NT2/D1 (cell line): Measurements from ENCODE around the gene ERVH48-1.
"Not testable (repeated sequence)": the region's sequence is repeated elsewhere in the genome, so short reads cannot be mapped to it uniquely, and the experiment has no call there.

Experiments
- DNase-seq: peaks from one replicate; pipeline ENCODE4 v3.0.0-alpha.2; 2011; ENCODE audit warnings: low read depth, low spot score
- H3K27me3 ChIP-seq: 2 replicates; pipeline ENCODE4 v1.6.0; 2011; ENCODE audit warnings: mild to moderate bottlenecking; ENCODE audit not compliant: insufficient read length, insufficient read depth
- H3K36me3 ChIP-seq: 2 replicates; pipeline ENCODE4 v1.6.1; 2011; ENCODE audit warnings: mild to moderate bottlenecking, low read length, mixed read lengths; ENCODE audit not compliant: insufficient read depth, insufficient read length
- H3K4me1 ChIP-seq: 2 replicates; pipeline ENCODE4 v1.5.1; 2011; ENCODE audit not compliant: insufficient read depth, insufficient read length
- H3K4me3 ChIP-seq: 2 replicates; pipeline ENCODE4 v1.5.1; 2011; ENCODE audit warnings: low read depth; ENCODE audit not compliant: insufficient read length
- H3K9ac ChIP-seq: 2 replicates; pipeline ENCODE4 v1.6.0; 2011; ENCODE audit warnings: low read depth; ENCODE audit not compliant: insufficient read length
- H3K9me3 ChIP-seq: 2 replicates; pipeline ENCODE4 v1.5.1; 2011; ENCODE audit warnings: mild to moderate bottlenecking, low read length; ENCODE audit not compliant: insufficient read depth
- SUZ12 ChIP-seq: IDR thresholded peaks from 2 replicates; pipeline ENCODE4 v1.6.1; 2011; ENCODE audit not compliant: insufficient read length, insufficient read depth; ENCODE audit errors: extremely low read depth
- YY1 ChIP-seq: IDR thresholded peaks from 2 replicates; pipeline ENCODE4 v1.6.1; 2011; ENCODE audit not compliant: insufficient read length, insufficient read depth
- ZNF274 ChIP-seq: IDR thresholded peaks from 2 replicates; pipeline ENCODE4 v1.6.1; 2011; ENCODE audit warnings: mild to moderate bottlenecking, low read depth, low read length

Gene ERVH48-1

GRCh38 chr21:42878678-42878992, 46.8 kb downstream of the ERVH48-1 start:
- Histone ChIP-seq H3K27me3 (no peaks in the 10 kb centered on the region), H3K36me3 (peaks cover 47% of the 10 kb centered on the region), H3K4me3 (peak overlapping the region; percentile 100), H3K9me3 (no peaks in the 10 kb centered on the region), H3K4me1 (peaks cover 2% of the 10 kb centered on the region), H3K9ac (peak overlapping the region; percentile 100)
- TF ChIP-seq ZNF274 (no peak), YY1 (no peak), SUZ12 (no peak)
- DNase-seq = no peak

- not testable (repeated sequence) for H3K9ac ChIP-seq, H3K27me3 ChIP-seq, H3K4me1 ChIP-seq, H3K9me3 ChIP-seq, DNase-seq, H3K4me3 ChIP-seq
- H3K36me3 ChIP-seq = peaks cover 71% of the 10 kb centered on the region
These were observed 49.6 kb downstream of the ERVH48-1 start for GRCh38 chr21:42875811-42876210.

DNA sequence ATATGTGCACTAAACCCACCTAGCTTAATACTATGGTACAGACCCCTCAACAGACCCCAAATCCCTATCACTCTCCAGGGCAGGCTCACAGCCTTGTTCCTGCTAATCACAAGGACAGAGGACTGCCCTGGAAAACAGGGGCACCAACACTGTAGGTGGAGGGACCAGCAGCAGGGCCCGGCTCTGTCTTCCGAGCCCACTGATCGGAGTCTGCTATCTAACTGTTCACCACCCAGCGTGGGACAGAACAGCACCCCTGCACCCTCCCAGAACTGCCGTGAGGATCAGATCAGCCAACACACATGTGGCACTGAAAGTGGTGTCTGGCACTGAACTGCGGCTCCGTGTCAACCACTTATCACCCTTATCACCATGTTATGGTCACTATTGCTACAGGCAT, 52.3 kb downstream of the ERVH48-1 start:
- Histone ChIP-seq H3K9me3 (no peaks in the 10 kb centered on the region), H3K27me3 (no peaks in the 10 kb centered on the region), H3K4me3 (no peak overlapping the region), H3K4me1 (peaks cover 8% of the 10 kb centered on the region), H3K36me3 (peaks cover 95% of the 10 kb centered on the region), H3K9ac (no peak overlapping the region)
- TF ChIP-seq YY1 = no peak
- TF ChIP-seq ZNF274 = no peak
- TF ChIP-seq SUZ12 = no peak
- DNase-seq = no peak

DNA sequence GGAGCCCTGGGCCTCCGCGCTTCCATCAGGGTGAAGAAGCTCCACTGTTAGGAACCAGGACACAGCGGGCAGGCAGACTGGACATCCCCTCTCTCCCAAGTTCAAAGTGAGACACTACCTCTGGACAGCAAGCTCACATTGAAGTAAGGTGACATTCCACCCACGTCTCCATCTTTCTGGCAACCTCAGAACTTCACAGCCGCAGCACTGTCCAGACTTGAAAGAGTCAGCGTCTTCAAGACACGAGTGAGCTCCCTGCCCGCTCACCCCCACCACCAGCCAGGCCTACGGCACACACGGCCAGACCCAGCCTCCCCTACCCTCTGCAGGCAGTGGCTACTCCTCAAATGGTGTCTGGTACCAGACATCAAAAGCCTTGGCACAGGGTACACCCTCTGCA, 57.2 kb downstream of the ERVH48-1 start:
- Histone ChIP-seq H3K4me3 (no peak overlapping the region), H3K4me1 (peaks cover 30% of the 10 kb centered on the region), H3K27me3 (no peaks in the 10 kb centered on the region), H3K36me3 (peaks cover 95% of the 10 kb centered on the region), H3K9me3 (no peaks in the 10 kb centered on the region), H3K9ac (no peak overlapping the region)
- no peak for DNase-seq
- TF ChIP-seq ZNF274 = no peak
- no peak for TF ChIP-seq YY1
- TF ChIP-seq SUZ12 = no peak
